BLaER1 treated with 17β-estradiol and CSF1 and Interleukin-3, amounts not matched to agents 10 nM and 100 nM (cell line): Measurements from ENCODE around the gene SUN1.
"Not testable (repeated sequence)": the region's sequence is repeated elsewhere in the genome, so short reads cannot be mapped to it uniquely, and the experiment has no call there.

Experiments
- H3K27ac ChIP-seq, 11 experiments: shearing (Covaris generic); formaldehyde crosslinking; 2 replicates each; pipeline ENCODE4 v1.8.1; 2022
- H3K27me3 ChIP-seq, 11 experiments: shearing (Covaris generic); formaldehyde crosslinking; 2 replicates each; pipeline ENCODE4 v1.8.1; 2022
- H3K36me3 ChIP-seq, 11 experiments: shearing (Covaris generic); formaldehyde crosslinking; 2 replicates each; pipeline ENCODE4 v1.8.1; 2022
- H3K4me1 ChIP-seq, 10 experiments: shearing (Covaris generic); formaldehyde crosslinking; 2 replicates each; pipeline ENCODE4 v1.8.1; 2022
- H3K4me2 ChIP-seq, 11 experiments: shearing (Covaris generic); formaldehyde crosslinking; 2 replicates each; pipeline ENCODE4 v1.8.1; 2022
- H3K4me3 ChIP-seq, 10 experiments: shearing (Covaris generic); formaldehyde crosslinking; 2 replicates each; pipeline ENCODE4 v1.8.1; 2022
- H3K9ac ChIP-seq, 11 experiments: shearing (Covaris generic); formaldehyde crosslinking; 2 replicates each; pipeline ENCODE4 v1.8.1; 2022
- H3K9me3 ChIP-seq, 11 experiments: shearing (Covaris generic); formaldehyde crosslinking; replicated peaks in 1 of 11; 2 replicates each; pipeline ENCODE4 v1.8.1; 2022
- H4K20me1 ChIP-seq, 11 experiments: shearing (Covaris generic); formaldehyde crosslinking; 2 replicates each; pipeline ENCODE4 v1.8.1; 2022
- Cebpa-rat ChIP-seq, 11 experiments: shearing (Covaris generic); IDR thresholded peaks; 2 replicates each; pipeline ENCODE4 v1.8.1; 2022

The SUN1 gene

DNA sequence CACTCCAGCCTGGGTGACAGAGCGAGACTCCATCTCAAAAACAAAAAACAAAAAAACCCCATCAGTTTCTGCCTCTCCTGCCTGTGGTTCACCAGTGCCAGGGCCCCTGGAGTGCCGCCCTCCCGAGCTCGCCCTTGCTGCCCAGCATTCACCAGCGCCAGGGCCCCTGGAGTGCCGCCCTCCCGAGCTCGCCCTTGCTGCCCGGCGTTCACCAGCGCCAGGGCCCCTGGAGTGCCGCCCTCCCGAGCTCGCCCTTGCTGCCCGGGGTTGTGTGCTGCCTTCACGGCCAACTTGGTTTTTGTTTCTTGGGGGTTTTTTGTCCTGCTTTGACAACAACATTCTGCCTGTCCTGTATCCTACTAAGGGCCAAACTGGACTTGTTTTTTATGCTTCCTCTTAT lies 30.8 kb downstream of the SUN1 start:
- H3K27me3 ChIP-seq = no peaks in the 10 kb centered on the region
- H3K36me3 ChIP-seq = peaks cover 94 to 97% (median 96%) of the 10 kb centered on the region in 11 experiments
- H4K20me1 ChIP-seq = peaks cover 0 to 69% (median 10%) of the 10 kb centered on the region in 11 experiments; a peak in 12 of 22 replicates
- no peaks in the 10 kb centered on the region for H3K9me3 ChIP-seq
- no peak for TF ChIP-seq Cebpa-rat (IDR thresholded peaks at IDR 0.05)
- H3K9ac ChIP-seq = no peak overlapping the region
- no peak overlapping the region for H3K4me3 ChIP-seq
- peaks cover 0 to 13% (median 0%) of the 10 kb centered on the region in 10 experiments; a peak in 9 of 20 replicates for H3K4me1 ChIP-seq
- H3K4me2 ChIP-seq = no peak overlapping the region
- H3K27ac ChIP-seq = no peak overlapping the region

DNA sequence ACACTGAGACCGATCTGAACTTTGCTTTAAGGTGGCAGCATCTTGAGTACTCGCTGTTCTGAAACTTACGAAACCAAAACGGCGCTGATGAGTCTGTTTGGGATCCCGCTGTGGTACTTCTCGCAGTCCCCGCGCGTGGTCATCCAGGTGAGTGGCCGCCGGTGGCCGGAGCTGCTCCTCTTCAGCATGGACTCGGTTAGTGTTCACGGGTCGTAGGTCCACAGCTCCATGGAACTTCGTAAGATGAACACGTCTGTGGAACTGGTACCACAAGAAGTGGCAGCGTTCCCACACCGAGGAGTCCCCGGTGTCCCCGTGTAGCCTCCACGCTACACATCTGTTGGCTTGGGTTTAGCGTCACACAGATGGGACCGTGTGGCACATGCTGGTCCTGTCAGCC lies 33.6 kb downstream of the SUN1 start:
- no peaks in the 10 kb centered on the region for H3K27me3 ChIP-seq
- no peak overlapping the region for H3K9ac ChIP-seq
- TF ChIP-seq Cebpa-rat (IDR thresholded peaks at IDR 0.05) = no peak
- no peak overlapping the region for H3K27ac ChIP-seq
- peaks cover 0 to 13% (median 0%) of the 10 kb centered on the region in 10 experiments; a peak in 9 of 20 replicates for H3K4me1 ChIP-seq
- H3K9me3 ChIP-seq = no peaks in the 10 kb centered on the region
- peaks cover 87 to 96% (median 93%) of the 10 kb centered on the region in 11 experiments for H3K36me3 ChIP-seq
- no peak overlapping the region for H3K4me3 ChIP-seq
- peaks cover 0 to 67% (median 9%) of the 10 kb centered on the region in 11 experiments; a peak in 12 of 22 replicates for H4K20me1 ChIP-seq
- no peak overlapping the region for H3K4me2 ChIP-seq

DNA sequence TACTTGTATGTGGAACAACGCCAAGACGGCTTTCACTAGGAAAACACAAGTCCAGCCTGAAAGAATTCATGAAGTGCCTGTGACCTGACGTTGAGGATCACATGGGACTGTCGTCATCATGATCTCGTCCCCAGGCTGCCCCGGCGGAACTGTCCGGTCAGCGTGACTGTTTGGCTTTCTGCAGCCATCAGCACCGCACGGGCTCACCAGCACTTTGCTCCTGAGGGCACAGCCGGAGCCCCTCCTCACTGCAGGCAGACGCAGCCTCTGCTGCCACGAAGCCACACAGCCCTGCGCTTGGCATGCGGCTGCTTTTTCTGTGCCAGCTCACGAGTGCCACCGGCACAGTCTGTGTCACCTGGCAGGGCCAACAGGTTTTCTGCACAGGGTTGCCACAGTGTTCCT lies 34.7 kb downstream of the SUN1 start:
- Histone ChIP-seq H3K4me2 (no peak overlapping the region), H3K27ac (peak overlapping the region in 2 of 11 experiments; percentile 10 to 11; a peak in 1 of 22 replicates), H3K36me3 (peaks cover 87 to 96% (median 93%) of the 10 kb centered on the region in 11 experiments)

DNA sequence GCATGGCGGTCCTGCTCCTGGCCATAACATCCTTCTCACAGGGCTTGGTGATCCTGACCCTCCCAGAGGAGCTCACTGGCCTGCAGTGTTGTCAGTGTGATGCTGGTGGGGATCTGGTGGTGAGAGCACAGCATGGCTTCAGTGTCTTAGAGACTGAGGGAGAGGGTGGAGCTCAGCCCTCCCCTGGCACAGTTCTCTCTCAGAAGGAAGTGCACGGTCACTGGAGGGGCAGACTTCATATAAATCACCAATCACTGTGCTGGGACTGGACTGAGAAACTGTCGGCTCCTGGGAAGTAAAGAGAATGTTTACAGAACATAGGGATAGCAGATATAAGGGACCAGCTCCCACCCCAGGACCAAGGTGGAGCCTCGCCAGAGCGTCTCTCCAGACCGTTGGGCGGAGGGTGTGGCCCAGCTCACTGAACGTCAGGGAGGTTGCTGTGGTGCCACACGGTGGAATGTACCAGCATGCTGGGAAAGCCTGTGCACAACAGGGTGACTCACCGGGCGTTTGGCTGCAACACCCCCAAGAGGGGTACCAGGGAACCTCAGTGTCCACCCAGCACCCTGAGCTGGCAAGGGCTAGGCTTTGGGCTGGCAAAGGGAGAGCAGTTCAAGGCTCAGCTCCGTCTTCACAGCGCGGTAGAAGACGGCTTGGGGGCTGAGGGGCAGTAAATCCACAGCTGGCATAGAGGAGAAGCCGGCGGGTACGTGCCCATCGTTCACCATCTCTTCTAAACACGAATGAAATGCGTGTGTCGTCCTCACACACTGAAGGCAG lies 35.3 kb downstream of the SUN1 start:
- Histone ChIP-seq H3K27me3 (no peaks in the 10 kb centered on the region), H3K27ac (peak overlapping the region in 2 of 11 experiments; percentile 10 to 11; a peak in 2 of 22 replicates), H4K20me1 (peaks cover 0 to 66% (median 14%) of the 10 kb centered on the region in 11 experiments; a peak in 11 of 22 replicates), H3K9ac (peak overlapping the region in 1 of 11 experiments; percentile 2; a peak in 1 of 22 replicates), H3K4me1 (peaks cover 0 to 22% (median 4%) of the 10 kb centered on the region in 10 experiments; a peak in 11 of 20 replicates), H3K4me2 (no peak overlapping the region), H3K9me3 (no peaks in the 10 kb centered on the region), H3K36me3 (peaks cover 87 to 96% (median 93%) of the 10 kb centered on the region in 11 experiments), H3K4me3 (no peak overlapping the region)
- no peak for TF ChIP-seq Cebpa-rat (IDR thresholded peaks at IDR 0.05)

More for the DNA sequence above, 34.7 kb downstream of the SUN1 start:
- no peak for TF ChIP-seq Cebpa-rat (IDR thresholded peaks at IDR 0.05)
- Histone ChIP-seq H3K9me3 (no peaks in the 10 kb centered on the region), H3K4me3 (no peak overlapping the region), H4K20me1 (peaks cover 0 to 61% (median 12%) of the 10 kb centered on the region in 11 experiments; a peak in 11 of 22 replicates), H3K4me1 (peaks cover 0 to 16% (median under 1%) of the 10 kb centered on the region in 10 experiments; a peak in 9 of 20 replicates), H3K9ac (0 out of 22 replicates have a peak overlapping the region, but pooled peaks of 1 of the 11 experiments have one; percentile 2), H3K27me3 (no peaks in the 10 kb centered on the region)

DNA sequence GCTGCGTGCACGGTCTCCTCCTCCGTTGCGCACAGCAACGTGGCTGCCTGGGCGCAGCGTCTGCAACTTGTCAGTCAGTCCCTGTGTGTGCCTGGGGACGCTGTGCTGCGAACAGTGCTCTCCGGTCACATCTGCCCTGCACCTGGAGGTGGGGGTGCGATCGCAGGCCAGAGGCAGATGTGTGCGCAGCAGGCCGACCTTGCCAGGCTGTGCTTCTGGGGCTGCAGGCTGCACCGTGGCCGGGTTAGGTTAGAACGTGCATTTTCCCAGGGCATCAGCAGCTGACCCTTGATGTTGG lies 35.9 kb downstream of the SUN1 start:
- Histone ChIP-seq H3K36me3 (peaks cover 87 to 96% (median 93%) of the 10 kb centered on the region in 11 experiments), H3K4me2 (no peak overlapping the region), H4K20me1 (peaks cover 0 to 62% (median 14%) of the 10 kb centered on the region in 11 experiments; a peak in 11 of 22 replicates), H3K4me1 (peaks cover 3 to 27% (median 7%) of the 10 kb centered on the region in 10 experiments; a peak in 19 of 20 replicates), H3K27ac (no peak overlapping the region), H3K9me3 (no peaks in the 10 kb centered on the region), H3K4me3 (no peak overlapping the region), H3K27me3 (no peaks in the 10 kb centered on the region), H3K9ac (no peak overlapping the region; a peak in 1 of 22 replicates)
- TF ChIP-seq Cebpa-rat (IDR thresholded peaks at IDR 0.05) = no peak

DNA sequence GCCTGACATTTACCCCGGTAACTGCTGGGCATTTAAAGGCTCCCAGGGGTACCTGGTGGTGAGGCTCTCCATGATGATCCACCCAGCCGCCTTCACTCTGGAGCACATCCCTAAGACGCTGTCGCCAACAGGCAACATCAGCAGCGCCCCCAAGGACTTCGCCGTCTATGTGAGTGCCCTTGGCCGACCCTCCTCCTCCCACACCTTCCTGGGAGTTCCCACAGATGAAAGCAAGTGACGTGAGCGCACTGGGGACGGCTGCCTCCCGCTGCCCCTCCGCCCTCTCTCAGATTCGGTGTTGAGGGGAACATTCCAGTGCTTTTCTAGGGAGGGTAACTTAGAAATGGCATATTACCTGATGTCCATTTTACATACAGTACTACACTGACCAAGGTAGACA lies 37.1 kb downstream of the SUN1 start:
- Histone ChIP-seq H3K4me1 (peaks cover 11 to 39% (median 19%) of the 10 kb centered on the region in 10 experiments), H3K4me2 (no peak overlapping the region), H3K27me3 (no peaks in the 10 kb centered on the region), H3K27ac (no peak overlapping the region), H4K20me1 (peaks cover 0 to 57% (median 14%) of the 10 kb centered on the region in 11 experiments; a peak in 11 of 22 replicates), H3K36me3 (peaks cover 77 to 96% (median 92%) of the 10 kb centered on the region in 11 experiments), H3K9me3 (peaks cover 0 to 4% (median 0%) of the 10 kb centered on the region in 11 experiments; a peak in 2 of 22 replicates), H3K4me3 (no peak overlapping the region), H3K9ac (no peak overlapping the region)
- no peak for TF ChIP-seq Cebpa-rat (IDR thresholded peaks at IDR 0.05)

DNA sequence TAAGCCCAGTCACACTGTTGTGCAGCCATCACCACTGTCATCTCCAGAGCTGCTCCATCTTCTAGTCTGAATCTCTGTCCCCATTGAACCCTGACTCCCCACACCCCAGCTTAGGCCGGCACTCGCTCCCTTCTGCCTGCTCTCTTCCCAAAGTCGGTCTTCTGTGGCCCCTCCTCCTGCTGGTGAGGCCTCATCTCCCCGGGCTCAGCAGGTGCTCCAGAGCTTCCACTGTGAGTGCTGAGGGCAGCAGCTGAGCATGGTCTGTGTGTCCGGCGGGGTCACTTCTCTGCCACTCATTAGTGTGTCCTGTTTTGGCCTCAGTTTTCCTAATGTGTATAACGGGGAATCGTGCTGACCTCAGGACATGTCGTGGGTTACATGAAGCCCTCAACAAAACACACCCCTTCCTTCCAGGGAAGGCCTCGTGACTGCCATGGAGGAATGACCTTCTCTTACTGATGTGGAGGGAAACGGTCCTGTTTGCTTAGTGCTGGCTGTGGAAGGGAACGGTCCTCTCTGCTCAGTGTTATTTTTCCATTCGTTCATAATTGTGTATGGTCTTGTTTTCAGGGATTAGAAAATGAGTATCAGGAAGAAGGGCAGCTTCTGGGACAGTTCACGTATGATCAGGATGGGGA lies 39.7 kb downstream of the SUN1 start:
- H3K36me3 ChIP-seq = peaks cover 55 to 88% (median 80%) of the 10 kb centered on the region in 11 experiments
- H4K20me1 ChIP-seq = peaks cover 0 to 47% (median 14%) of the 10 kb centered on the region in 11 experiments; a peak in 11 of 22 replicates
- peak overlapping the region in 3 of 11 experiments; percentile 1 to 35 (median 9); a peak in 3 of 22 replicates for H3K9ac ChIP-seq
- H3K9me3 ChIP-seq = peaks cover 0 to 4% (median 0%) of the 10 kb centered on the region in 11 experiments; a peak in 2 of 22 replicates
- H3K4me1 ChIP-seq = peaks cover 27 to 53% (median 35%) of the 10 kb centered on the region in 10 experiments
- peak overlapping the region in 6 of 11 experiments; percentile 9 to 67 (median 46); a peak in 6 of 22 replicates for H3K27ac ChIP-seq
- H3K4me3 ChIP-seq = no peak overlapping the region
- no peak for TF ChIP-seq Cebpa-rat (IDR thresholded peaks at IDR 0.05)
- H3K27me3 ChIP-seq = no peaks in the 10 kb centered on the region
- peak overlapping the region in 2 of 11 experiments; percentile 11 to 29; a peak in 1 of 22 replicates for H3K4me2 ChIP-seq

DNA sequence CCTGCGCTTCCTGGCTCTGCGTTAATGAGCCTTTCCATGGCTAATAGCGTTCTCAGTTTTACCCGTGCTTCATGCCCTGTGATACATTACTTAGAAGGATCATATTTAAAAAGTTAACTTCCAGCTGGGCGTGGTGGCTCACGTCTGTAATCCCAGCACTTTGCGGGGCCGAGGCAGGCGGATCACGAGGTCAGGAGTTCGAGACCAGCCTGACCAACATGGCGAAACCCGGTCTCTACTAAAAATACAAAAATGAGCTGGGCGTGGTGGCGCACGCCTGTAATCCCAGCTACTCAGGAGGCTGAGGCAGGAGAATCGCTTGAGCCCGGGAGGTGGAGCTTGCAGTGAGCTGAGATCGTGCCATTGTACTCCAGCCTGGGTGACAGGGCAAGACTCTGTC lies 40.4 kb downstream of the SUN1 start:
- not testable (repeated sequence) for H3K4me3 ChIP-seq, H3K9ac ChIP-seq, H3K27me3 ChIP-seq, H3K9me3 ChIP-seq
- Histone ChIP-seq H4K20me1 (peaks cover 0 to 40% (median 7%) of the 10 kb centered on the region in 11 experiments; a peak in 11 of 22 replicates), H3K4me1 (peaks cover 27 to 46% (median 35%) of the 10 kb centered on the region in 10 experiments), H3K4me2 (peak overlapping the region in 5 of 11 experiments; percentile 29 to 87 (median 44); a peak in 8 of 22 replicates), H3K36me3 (peaks cover 48 to 82% (median 74%) of the 10 kb centered on the region in 11 experiments), H3K27ac (peak overlapping the region in 6 of 11 experiments; percentile 9 to 67 (median 46); a peak in 8 of 22 replicates)
